ENCODE measurements around the gene ZP1.

The ZP1 gene

GRCh38 chr11:60910281-60910687 is 42.9 kb downstream of the ZP1 start:
- no peak for DNase-seq (ENCODE audit: low spot score)

- DNase-seq (ENCODE audit: low spot score), result no peak
These were observed 43.5 kb downstream of the ZP1 start for GRCh38 chr11:60910711-60911380.

- no peak for DNase-seq (ENCODE audit: low spot score)
These were observed 45.0 kb downstream of the ZP1 start for GRCh38 chr11:60912223-60912850.

- DNase-seq (ENCODE audit: low spot score), result no peak
These were observed 45.6 kb downstream of the ZP1 start for GRCh38 chr11:60912851-60913528.

GRCh38 chr11:60913793-60914632 is 46.7 kb downstream of the ZP1 start, which contains the start of gene TMEM109:
TSS of gene TMEM109 (plus strand) at chr11:60914158. CDS start at chr11:60919694, 5,536 bp downstream.
- peak; percentile 87 for DNase-seq (ENCODE audit: low spot score)

GRCh38 chr11:60914633-60915247 is 47.4 kb downstream of the ZP1 start:
- peak; percentile 27 for DNase-seq (ENCODE audit: low spot score)

GRCh38 chr11:60915248-60915914 is 48.0 kb downstream of the ZP1 start:
- DNase-seq (ENCODE audit: low spot score), result peak; percentile 19

GRCh38 chr11:60916669-60917206 is 49.4 kb downstream of the ZP1 start:
- no peak for DNase-seq (ENCODE audit: low spot score)

- no peak for DNase-seq (ENCODE audit: low spot score)
These were observed 49.9 kb downstream of the ZP1 start for GRCh38 chr11:60917267-60917666.

- peak; percentile 15 for DNase-seq (ENCODE audit: low spot score)
These were observed 51.1 kb downstream of the ZP1 start for GRCh38 chr11:60918251-60918938.

GRCh38 chr11:60918939-60919265 is 51.6 kb downstream of the ZP1 start:
- no peak for DNase-seq (ENCODE audit: low spot score)

GRCh38 chr11:60919320-60919719 is 52.0 kb downstream of the ZP1 start:
- DNase-seq (ENCODE audit: low spot score), result no peak

- no peak for DNase-seq (ENCODE audit: low spot score)
These were observed 52.6 kb downstream of the ZP1 start for GRCh38 chr11:60919956-60920355.

GRCh38 chr11:60921259-60921658 is 53.9 kb downstream of the ZP1 start:
- DNase-seq (ENCODE audit: low spot score), result no peak

- no peak for DNase-seq (ENCODE audit: low spot score)
These were observed 54.5 kb downstream of the ZP1 start for GRCh38 chr11:60921777-60922335.

GRCh38 chr11:60922906-60923305 is 55.6 kb downstream of the ZP1 start:
- DNase-seq (ENCODE audit: low spot score), result no peak

- DNase-seq (ENCODE audit: low spot score), result no peak
These were observed 56.0 kb downstream of the ZP1 start for GRCh38 chr11:60923326-60923725.

GRCh38 chr11:60923800-60924109 is 56.4 kb downstream of the ZP1 start:
- DNase-seq (ENCODE audit: low spot score), result no peak

GRCh38 chr11:60924110-60924905 is 57.0 kb downstream of the ZP1 start, which contains the start of gene TMEM132A:
TSS of gene TMEM132A (plus strand) at chr11:60924460. CDS start at chr11:60924634, 174 bp downstream.
- no peak for DNase-seq (ENCODE audit: low spot score)
